Measurements from ENCODE around the gene SETMAR.
"Not testable (repeated sequence)": the region's sequence is repeated elsewhere in the genome, so short reads cannot be mapped to it uniquely, and the experiment has no call there.

SETMAR gene

DNA sequence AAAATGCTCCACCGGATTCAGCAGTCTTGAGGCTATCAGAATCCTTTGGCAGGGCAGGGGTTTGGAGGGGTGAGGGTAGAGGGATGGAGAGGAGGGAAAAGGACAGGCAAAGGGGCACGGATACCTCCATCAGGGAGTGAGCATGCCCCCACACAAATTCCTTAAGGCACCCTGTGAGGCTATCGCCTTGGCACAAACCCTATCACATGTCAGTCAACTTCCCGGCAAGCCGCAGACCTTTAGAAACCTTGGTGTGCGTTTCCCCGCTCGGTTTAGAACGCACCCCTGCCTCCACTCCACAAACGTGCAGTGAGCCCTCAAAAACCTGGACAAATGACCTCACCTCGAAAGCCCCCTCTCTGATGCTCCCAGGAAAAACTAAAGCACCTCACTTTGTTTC, 422 bp upstream of the SETMAR start:
- TF ChIP-seq POLR2A (IDR thresholded peaks at IDR 0.05; ENCODE audit: low read depth, low read length), result no peak
- DNase-seq (ENCODE audit: insufficient read length, low spot score), result no peak
- FAIRE-seq, result no peak

DNA sequence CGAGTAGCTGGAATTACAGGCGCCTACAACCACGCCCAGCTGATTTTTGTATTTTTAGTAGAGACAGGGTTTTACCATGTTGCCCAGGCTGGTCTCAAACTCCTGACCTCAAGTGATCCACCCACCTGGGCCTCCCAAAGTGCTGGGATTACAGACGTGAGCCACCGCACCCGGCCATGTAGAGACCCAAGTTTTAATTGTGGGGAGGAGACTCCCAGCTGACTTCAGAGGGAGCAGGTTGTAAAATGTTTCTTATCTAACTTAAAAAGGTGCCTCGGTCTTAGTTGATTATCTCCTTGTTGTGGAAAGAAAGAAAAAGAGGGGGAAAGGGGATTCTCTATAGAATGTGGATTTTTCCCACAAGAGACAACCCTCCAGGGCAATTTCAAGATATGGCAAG, 2.0 kb downstream of the SETMAR start:
- FAIRE-seq, result not testable (repeated sequence)

DNA sequence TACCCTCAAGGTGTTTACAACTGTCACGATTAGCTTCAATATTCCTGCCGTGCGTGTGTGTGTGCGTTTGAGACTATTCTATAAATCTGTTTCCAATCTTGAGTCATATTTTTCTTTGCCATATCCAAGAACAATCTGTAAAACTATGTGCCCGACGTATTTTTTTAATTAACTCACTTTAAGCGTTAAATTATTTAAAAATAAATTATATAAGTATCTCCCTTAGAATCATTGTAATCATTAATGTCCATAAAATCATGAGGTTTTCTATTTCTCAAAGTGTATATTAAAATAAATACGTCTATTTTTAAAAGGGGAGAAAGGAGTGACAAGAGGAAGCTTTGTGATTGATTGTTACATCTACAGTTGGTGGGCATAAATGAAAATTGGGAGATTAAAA, 2.9 kb downstream of the SETMAR start:
- no peak for TF ChIP-seq POLR2A (IDR thresholded peaks at IDR 0.05; ENCODE audit: low read depth, low read length)
- DNase-seq (ENCODE audit: insufficient read length, low spot score) (no peak), FAIRE-seq (no peak)

More for the DNA sequence above, 2.0 kb downstream of the SETMAR start:
- DNase-seq (ENCODE audit: insufficient read length, low spot score), result not testable (repeated sequence)

DNA sequence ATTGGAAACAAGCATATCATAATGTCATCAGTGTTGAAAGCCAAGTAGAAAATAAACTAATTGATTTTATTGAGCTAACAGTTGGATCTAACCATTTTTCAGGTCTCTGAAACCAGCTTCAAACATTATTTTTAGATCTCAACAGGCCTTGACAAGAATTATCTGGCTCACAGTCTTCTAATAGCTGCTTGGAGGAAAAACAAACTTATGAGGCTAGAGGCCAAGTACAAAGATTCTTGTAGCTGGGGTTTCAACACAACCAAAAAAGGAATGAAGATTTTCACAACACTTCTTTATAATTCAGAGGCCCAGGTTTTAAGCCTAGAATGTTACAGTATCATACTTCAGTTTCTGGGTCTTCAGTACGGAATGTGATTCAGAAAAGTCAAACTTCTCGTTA, 3.7 kb downstream of the SETMAR start:
- TF ChIP-seq POLR2A (IDR thresholded peaks at IDR 0.05; ENCODE audit: low read depth, low read length), result no peak
- DNase-seq (ENCODE audit: insufficient read length, low spot score) (no peak), FAIRE-seq (no peak)

DNA sequence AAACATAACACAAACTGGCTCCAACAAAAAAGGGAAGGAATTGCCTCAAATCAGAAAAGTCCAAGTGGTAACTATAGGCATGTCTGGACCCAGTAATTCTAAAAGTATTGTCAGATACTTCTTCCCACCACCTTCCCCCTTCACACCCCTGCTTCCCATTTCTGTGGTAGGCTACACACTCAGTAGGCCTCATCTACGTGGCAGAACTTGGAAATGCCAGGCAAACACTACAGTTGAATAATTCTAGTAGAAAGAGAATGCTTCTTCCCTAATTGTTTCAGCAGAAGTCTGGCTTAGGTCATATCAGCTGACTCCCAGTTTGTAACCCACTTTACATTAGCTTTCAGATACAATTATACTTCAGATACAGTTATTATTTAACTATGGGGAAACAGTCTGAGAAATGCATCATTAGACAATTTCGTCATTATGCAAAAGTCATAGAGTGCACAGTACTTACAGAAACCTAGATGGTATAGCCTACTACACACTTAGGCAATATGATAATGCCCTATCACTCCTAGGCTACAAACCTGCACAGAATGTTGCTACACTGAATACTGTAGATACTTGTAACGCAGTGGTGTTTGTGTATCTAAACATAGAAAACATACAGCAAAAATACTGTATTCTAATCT, 6.4 kb downstream of the SETMAR start:
- DNase-seq (ENCODE audit: insufficient read length, low spot score) (no peak), FAIRE-seq (peak; percentile 33)
- no peak for TF ChIP-seq POLR2A (IDR thresholded peaks at IDR 0.05; ENCODE audit: low read depth, low read length)

DNA sequence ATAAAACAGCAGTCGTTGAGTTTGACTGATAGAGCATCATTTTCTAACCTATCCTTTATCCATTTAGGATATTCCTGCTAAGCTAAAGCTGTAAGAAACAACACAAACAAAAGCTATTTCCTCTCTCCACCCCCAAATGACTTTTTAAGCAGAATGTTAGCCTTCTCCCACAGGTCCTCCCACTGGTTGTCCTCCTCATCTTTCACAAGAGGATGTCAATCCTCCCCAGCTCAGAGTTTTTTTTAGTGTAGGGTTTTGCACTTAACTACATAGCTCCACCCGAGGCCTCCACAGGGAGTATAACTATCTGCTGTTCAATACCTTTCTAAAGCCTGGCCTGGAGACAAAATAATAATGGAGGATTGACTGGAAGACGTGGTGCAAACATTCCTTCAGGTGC, 7.8 kb downstream of the SETMAR start:
- FAIRE-seq, result no peak
- no peak for DNase-seq (ENCODE audit: insufficient read length, low spot score)
- TF ChIP-seq POLR2A (IDR thresholded peaks at IDR 0.05; ENCODE audit: low read depth, low read length), result no peak

DNA sequence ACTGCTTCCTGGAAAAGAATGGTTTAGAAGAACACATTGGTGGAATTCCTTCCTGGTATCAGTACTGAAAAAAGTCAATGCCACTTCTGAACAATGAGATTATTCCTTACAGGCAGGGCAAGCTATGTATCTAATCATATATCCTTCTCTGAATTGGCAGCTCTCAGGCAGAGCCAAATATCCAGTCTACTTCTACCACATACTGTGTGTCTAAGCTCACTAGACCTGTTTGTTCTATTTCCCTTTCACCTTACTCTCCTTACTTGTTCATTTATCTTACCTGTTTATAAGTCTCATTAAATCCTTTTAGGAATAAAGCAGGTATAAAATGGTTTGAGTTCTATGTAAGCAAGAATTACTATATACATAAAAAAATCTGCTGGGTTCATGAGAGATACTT, 8.3 kb downstream of the SETMAR start:
- FAIRE-seq (no peak), DNase-seq (ENCODE audit: insufficient read length, low spot score) (no peak)
- TF ChIP-seq POLR2A (IDR thresholded peaks at IDR 0.05; ENCODE audit: low read depth, low read length), result no peak

DNA sequence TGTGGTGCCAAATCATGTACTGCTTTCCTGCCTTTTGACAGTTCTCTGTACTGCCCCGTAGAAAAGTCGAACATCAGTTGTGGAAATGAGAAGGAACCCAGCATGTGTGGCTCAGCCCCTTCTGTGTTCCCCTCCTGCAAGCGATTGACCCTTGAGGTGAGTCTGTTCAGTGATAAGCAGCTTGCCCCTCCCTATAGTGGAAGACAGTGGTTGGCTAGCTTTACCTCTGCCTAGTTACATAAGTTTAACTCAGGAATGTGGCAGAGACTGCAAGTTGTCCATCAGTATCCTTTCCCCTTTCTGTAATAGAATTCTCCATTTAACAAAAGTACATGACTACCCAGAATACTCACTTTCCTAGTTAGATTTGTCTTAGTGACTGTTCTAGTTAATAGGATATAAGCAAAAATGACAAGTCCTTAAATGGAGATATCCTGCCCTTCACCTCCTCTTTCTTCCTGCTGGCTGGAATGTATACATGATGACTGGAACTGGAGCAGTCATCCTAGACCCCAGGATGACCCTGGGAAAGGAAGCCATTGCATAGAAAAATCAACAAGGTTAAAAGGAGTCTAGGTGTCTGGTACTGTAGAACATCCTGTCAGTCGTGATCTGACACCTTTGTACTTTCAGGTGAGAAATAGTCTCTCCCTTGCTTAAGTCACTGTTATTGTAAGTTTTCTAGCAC, 10.6 kb downstream of the SETMAR start:
- no peak for TF ChIP-seq POLR2A (IDR thresholded peaks at IDR 0.05; ENCODE audit: low read depth, low read length)
- DNase-seq (ENCODE audit: insufficient read length, low spot score) (no peak), FAIRE-seq (peak; percentile 48)

DNA sequence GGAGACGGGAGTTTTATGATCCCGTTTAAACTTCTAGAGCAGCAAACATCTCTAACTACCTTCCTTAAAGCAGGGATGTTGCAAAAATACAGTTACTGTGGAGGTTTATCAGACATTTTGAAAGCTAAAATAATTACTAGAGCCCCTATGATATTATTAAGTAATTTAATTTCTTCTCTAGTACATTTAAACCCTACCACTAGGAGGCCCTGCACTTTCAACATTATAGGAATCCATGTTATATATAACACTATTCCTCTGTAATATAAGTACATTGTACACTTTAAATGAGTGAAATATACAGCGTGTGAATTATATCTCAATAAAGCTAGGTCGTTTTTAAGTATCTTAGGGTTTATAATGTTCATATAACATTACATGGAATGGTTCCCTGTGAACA, 11.5 kb downstream of the SETMAR start:
- no peak for DNase-seq (ENCODE audit: insufficient read length, low spot score)
- FAIRE-seq, result no peak

DNA sequence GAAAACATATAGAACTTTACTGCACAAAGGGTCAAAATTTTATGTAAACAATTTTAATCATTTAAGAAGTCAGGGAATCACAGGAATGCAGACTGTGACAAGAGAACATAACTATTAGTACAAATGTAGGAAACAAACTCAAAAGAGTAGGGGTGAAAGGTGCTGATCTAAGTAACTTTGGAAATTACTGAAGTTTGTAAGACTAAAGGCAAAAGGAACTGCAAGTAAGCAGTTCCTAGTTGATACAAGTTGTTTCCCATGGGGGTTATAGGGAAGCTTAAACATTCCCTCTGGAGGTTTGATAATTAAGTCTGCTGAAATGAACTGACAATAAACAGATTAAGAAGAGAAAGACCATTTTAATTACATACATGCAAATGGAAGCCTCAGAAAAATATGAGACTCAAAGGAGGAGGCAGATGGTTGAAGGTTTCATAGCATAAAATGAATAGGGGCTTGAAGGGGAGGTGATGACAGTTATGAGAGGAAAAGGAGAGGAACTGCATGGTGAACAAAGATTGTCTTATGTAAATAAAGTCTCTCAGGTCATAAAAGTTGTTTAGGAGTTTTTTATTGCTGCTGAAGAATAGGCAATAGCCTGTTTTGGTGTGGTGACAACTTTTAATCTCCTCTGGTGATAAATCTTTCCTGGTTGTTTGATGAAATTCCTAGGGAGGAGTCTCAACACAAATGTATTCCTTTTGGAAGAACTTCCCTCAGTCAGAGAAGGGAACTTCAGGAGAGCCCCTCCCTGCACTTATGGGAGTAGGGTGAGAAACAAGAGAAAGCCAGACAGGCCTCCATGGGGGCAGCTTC, 17.1 kb downstream of the SETMAR start:
- TF ChIP-seq POLR2A (IDR thresholded peaks at IDR 0.05; ENCODE audit: low read depth, low read length), result no peak
- peak; percentile 15 for FAIRE-seq

More for the DNA sequence above, 11.5 kb downstream of the SETMAR start:
- no peak for TF ChIP-seq POLR2A (IDR thresholded peaks at IDR 0.05; ENCODE audit: low read depth, low read length)

DNA sequence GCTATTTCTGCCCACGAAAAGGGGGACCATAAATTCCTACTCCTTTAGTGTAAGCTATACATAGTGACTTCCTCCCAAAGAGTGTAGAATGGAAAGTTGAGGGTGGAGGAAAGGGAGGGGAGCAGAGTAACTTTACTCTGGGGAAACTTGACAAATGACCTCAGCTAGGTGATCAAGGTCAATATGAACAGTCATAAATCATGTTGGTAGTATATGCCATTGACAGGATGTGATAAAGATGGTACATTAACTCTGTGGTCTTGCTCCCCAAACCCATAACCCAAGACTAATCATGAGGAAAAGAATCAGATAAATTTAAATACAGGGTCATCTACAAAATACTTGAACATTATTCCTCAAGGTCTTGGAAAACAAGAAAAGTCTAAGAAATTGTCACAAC, 18.6 kb downstream of the SETMAR start:
- FAIRE-seq (peak; percentile 11), DNase-seq (ENCODE audit: insufficient read length, low spot score) (no peak)
- no peak for TF ChIP-seq POLR2A (IDR thresholded peaks at IDR 0.05; ENCODE audit: low read depth, low read length)

More for the DNA sequence above, 17.1 kb downstream of the SETMAR start:
- no peak for DNase-seq (ENCODE audit: insufficient read length, low spot score)

DNA sequence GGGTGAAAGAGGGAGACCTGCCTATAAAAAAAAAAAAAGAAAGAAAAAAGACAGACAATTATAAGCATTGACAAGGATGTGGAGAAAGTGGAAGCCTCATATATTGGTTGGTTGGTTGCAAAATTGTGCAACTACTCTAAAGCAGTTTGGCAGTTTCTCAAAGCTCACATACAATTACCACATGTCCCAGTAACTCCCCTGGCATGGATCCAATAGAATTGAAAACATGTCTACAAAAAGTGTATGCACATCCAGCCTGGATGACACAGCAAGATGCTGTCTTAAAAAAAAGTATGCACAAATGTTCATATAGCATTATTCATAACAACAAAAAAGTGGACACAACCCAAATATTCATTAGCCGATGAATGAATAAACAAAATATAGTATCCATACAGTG, 19.5 kb downstream of the SETMAR start:
- no peak for FAIRE-seq

DNA sequence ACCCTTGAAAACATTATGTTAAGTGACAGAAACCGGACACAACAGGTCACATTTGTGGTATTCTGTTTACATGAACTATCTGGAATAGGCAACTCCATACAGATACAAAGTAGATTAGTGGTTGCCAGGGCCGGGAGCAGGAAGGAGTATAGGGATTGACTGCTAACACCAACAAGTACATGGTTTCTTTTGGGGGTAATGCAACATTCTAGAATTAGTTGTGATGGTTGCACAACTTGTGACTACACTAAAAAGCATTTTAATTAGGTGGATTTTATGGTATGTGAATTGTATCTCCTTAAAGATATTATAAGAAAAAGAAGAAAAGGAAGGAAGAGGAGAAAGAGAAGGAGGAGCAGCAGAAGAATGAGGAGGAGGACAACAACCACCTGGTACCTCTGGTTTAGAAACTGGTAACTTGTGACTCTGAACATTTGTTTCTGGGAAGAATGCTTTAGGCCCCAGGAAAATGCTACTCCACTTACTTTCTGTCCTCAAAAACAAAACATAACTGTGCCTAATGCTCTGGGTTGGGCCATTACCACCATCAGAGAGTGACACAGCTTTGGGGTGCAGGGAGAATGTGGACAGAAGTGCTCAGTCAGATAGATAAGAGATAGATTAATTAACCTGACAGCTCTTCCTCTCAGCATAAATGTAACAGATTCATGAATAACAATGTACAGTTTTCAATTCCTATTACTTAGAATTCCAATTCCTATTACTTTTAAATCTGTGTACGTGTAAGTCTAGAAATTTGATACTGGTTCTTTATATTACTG, 20.3 kb downstream of the SETMAR start:
- TF ChIP-seq POLR2A (IDR thresholded peaks at IDR 0.05; ENCODE audit: low read depth, low read length), result no peak
- no peak for FAIRE-seq
- DNase-seq (ENCODE audit: insufficient read length, low spot score), result no peak

More for the DNA sequence above, 19.5 kb downstream of the SETMAR start:
- no peak for TF ChIP-seq POLR2A (IDR thresholded peaks at IDR 0.05; ENCODE audit: low read depth, low read length)
- DNase-seq (ENCODE audit: insufficient read length, low spot score), result no peak

DNA sequence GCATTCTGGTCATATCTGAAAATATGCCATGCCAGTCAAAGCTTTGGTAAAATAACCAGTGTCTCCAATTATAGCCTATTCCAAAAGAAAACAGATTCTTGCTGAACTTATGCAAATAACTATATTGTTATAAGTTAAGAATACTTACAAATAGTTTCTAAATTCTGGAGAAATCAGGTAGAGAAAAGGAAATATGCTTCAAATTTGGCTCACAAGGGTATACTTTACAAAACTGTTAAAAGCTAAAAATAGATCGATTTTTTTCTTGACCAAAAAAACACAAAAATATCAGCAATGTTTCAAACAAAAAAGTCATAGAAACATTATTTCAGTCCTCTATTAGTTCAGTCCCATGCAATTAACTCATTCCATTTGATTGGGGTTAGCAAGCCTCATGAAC, 23.7 kb downstream of the SETMAR start:
- FAIRE-seq, result no peak
- DNase-seq (ENCODE audit: insufficient read length, low spot score), result no peak
- TF ChIP-seq POLR2A (IDR thresholded peaks at IDR 0.05; ENCODE audit: low read depth, low read length), result no peak

DNA sequence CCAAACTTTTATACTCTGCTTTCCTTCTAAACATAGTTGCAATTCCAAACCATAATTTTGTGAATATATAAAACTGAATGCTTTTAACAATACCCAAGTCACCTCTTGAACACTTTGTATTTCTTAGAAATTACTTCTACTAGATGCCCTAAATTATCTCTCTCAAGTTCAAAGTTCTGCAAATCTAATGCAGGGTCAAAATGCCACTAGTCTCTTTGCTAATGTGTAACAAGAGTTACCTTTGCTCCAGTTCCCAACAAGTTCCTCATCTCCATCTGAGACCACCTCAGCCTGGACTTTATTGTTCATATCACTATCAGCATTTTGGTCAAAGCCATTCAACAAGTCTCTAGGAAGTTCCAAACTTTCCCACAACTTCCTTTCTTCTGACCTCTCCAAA, 26.6 kb downstream of the SETMAR start:
- DNase-seq (ENCODE audit: insufficient read length, low spot score); FAIRE-seq: not testable (repeated sequence)
